HG02642 (cell line): ENCODE data around the gene FOXJ1.

ENCODE experiments used
- ATAC-seq: cut with Tn5 transposase; IDR thresholded peaks from one replicate; pipeline ENCODE4 v1.9.1; 2021; ENCODE audit warnings: mild to moderate bottlenecking; ENCODE audit not compliant: unreplicated experiment, poor library complexity

FOXJ1 gene

GRCh38 chr17:76145231-76146052, 4.4 kb upstream of the FOXJ1 start:
- no peak for ATAC-seq

DNA sequence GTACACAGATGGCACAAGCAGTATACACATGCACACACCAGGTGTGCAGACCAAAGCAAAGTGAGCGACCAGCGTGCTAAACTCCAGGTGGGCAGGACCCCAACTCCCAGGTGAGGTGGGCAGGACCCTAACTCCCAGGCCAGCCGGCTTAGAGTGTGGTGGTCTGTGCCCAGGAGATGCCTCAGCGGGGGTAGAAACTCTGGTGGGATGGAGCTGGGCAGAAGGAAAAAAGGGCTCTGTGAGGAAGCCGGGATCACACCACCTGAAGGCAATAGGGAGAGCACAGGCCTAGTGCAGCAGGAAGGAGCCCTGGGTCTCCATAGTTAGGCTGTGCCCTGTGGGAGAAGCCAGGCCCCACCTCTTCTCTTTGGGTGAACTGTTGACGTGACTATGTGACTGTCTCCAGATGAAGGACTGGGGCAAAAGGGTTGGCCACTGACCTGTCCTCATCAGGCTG, 1.6 kb upstream of the FOXJ1 start:
- ATAC-seq, result no peak

DNA sequence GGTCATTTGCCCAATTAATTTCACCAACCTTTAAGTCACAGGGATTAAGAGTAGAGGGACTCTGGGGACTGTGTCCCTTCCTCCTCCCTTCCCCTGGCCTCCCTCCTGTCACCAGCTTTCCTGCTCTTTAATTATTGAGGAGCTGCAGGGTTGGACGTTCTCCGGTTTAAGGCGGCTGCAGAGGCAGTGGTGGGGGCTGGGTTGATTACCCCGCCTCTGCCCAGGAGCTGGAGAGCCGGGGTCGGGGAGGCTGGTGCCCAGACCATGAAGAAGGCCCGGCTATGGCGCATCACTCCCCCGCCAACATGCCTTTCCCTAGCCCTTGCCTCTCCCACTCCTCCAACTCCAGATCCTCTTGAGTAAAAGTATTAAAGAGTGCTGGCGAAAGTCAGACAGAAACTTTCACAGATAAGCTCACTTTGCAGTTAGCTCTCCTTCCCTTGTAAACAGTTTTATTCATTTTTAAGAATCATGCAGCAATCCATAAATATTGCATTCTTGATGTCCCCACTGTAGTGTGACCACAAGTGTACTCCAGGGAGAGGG, 1.1 kb upstream of the FOXJ1 start:
- no peak for ATAC-seq

GRCh38 chr17:76140661-76141211, 309 bp downstream of the FOXJ1 start:
- ATAC-seq, result no peak

- ATAC-seq, result no peak
Measured at GRCh38 chr17:76139801-76140660, 1.0 kb downstream of the FOXJ1 start.

DNA sequence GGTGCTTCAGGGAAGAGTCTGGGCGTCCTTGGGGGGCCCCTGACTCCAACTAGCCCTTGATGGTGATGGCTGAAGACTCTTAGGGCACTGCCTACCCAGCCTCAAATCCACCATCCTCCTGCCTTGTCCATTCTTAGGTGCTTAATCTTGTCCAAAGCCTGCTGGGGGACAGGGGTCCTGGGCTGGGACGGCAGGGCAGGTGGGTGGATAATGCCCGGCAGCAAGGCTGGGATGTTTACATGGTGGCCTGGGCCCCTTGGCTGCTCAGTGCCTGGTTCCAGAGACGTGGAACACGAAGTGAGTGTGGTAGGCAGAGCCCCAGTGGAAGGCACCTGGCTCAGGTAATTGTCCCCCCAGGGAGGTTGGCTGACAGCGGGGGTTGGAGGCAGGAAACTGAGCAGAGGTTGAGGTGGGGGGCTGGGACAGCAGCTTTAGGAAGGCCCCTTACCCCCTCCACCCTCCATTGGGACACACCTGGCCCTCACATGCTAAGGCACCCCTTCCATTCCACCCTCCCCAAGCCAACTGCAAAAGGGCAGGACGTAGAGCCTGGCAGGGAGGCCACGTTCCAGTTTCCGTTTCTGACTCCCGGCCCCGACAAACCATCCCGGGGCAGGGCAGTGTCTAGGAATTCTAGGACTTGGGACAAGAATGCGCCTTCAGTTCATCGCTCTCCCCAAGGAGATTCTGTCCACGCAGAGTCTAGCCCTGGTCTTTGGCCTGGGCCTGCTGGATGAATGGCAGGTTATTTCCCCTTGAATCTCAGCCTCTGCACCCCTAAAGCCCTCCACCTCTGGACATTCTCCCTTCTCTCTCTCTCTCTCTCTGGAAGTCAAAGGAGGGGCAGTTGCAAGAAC, 1.9 kb downstream of the FOXJ1 start:
- no peak for ATAC-seq

DNA sequence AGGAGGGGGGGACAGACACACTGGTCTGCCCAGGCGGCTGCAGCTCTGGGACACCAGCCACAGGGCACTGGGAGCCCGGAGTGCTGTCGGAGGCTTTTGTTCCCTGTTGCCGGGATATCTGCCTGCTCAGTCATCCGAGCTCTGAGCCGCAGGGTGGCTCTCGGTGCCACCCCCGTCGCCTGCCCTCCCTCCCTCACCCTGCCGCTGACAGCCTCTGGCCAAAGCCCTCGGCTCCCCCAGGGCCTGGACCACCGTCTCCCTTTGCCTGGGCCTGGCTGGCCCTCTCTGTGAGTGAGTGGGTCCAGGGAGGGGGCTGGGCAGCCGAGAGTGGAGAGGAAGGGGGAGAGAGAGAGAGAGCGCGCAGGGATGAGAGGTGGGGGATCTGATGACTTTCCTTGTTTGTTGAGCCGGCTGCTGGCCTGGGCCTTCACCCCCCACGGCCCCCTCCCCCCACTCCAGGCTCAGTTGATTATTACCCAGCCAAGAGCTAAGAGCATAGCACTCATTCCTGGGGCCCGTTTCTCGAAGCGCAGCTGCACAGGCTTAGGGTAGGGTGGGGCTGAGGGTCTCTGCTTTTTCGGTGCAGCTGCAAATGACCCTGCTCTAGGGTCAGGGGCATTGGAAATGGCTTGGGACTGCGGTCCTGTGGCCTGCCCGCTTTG, 2.7 kb downstream of the FOXJ1 start:
- ATAC-seq, result no peak

DNA sequence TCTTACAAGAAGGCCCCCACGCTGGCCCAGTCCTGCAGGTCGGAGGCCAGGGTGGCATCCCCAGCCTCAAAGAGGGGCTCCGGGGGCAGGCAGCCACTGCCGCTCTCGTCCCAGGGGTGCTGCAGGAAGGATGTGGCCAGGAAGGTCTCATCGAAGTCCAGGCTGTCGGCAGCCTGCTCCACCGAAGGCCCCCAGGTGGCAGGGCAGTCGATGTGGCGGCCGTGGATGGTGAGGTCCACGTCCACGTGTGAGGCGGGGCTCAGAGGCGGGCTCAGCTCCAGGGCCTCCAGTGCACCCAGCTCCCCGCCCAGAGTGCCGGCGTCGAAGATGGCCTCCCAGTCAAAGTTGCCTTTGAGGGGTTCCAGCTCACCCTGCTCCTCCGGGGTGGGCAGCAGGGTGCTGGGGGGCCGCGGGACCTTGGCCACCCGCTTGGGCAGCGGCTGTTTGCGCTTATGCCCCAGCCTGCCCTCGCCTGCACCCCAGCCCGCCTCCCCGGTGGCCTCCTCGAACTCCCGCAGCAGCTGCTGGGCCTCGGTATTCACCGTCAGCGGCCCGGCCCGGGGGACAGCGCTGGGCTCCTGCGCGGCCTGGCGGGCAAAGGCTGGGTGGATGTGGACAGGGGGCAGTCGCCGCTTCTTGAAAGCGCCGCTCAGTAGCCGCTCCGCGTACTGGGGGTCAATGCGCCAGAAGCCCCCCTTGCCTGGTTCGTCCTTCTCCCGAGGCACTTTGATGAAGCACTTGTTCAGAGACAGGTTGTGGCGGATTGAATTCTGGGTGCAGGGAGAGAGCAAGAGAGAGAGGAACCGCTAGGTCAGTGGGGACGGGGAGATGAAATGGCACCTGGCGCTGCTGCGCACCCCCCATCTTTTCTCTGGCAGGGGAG, 3.5 kb downstream of the FOXJ1 start:
- ATAC-seq, result no peak

GRCh38 chr17:76137001-76137350, 4.1 kb downstream of the FOXJ1 start:
- ATAC-seq, result no peak

GRCh38 chr17:76136276-76137000, 4.6 kb downstream of the FOXJ1 start:
- no peak for ATAC-seq

DNA sequence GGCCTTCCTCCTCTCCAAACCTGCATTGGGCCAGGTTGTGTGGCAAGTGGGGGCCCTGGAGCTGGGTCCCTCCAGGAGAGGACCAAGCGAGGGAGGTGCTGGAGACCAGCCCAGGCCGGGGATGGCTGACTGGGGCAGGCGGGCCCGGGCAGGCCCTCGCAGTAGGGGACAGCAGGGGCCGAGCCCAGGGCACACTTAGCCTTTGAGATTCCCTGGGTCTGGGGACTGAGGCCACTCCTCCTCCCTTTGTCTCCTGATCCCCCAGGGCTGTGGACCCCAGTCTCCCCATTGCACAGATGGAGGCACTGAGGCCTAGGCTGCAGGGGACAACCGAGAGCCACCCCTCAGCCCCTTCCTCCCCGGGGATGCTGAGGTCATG, 5.2 kb downstream of the FOXJ1 start:
- ATAC-seq, result no peak

DNA sequence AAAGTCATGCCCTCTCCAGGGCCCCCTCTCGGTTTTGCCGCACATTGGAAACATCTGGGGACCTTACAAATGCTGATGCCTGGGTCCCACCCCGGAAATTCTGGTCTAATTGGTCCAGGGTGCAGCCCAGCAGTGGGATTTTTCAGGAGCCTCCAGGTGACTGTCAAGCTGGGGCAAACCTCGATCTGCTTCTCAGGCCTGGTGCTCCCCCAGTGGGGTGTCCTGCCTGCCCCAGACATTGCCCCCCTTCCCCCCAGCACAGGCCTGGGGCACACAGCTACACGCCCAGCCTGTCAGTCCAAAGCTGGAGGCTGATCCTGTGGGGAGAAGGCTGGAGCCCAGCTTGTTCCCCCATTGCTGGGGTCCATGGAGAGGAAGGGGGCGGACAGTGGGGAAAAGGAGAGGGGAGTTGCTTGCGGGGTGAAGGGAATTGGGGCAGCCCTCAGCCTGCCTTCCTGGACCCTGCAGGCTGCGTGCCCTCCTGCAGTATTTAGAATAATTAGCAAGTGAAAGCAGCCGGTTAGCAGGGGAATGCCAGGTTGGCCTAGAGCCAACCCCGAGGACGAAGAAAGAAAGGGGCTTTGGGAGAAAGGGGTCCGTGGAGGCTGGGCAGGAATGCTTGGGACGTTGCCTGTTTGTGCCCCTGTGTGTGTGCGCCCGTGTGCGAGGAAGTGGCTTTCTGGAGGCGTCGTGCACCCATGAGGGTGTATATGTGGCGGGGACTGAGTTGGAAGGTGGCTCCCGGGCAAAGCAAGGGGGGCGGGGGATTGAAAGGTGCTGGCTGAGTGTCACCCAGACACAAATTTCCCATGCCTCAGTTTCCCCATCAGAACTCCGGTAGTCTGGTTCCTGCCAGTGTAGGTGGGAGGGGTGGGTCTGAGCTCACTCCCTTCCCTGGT, 5.9 kb downstream of the FOXJ1 start:
- no peak for ATAC-seq

GRCh38 chr17:76132574-76133338, 8.3 kb downstream of the FOXJ1 start:
- ATAC-seq, result no peak

GRCh38 chr17:76131692-76132573, 9.1 kb downstream of the FOXJ1 start:
- ATAC-seq, result no peak

DNA sequence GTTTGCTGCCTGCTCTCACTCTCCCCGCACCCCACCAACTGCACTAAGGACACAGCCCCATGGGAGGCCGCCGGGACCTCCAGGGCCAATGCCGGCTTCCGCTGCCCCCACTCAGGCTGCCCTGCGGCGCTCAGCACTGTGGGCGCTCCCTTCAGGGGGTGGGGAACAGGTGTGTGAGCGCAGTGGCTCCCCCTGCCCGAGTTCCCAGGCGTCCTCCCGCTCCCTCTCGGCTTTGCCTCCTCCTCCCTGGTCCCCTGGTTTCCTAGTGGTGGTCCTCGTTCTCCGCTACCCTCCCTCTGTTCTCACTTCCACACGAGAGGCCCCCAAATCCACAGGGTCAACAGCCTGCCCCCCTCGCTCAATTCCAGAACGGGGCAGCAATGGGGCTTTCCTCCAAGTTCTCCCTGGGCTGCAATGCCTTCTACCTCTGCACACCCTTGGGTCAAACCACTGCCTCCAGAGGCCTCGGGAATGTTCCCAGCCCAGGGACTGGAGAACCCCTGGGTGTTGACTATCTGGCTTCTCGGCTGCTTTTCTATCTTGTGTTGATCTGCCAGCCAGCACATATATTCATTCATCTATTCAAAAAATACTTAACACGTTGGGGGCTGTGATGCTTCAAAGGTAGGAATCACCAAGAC, 9.9 kb downstream of the FOXJ1 start:
- ATAC-seq, result no peak
